ENCODE data around the gene APOA4. TPM values are rescaled to one million over a fixed set of nuclear protein-coding genes. Genes with fewer than 3 reads are reported as not detected.

The APOA4 gene
- total RNA-seq, 1 donor from 2014 or later: not detected

DNA sequence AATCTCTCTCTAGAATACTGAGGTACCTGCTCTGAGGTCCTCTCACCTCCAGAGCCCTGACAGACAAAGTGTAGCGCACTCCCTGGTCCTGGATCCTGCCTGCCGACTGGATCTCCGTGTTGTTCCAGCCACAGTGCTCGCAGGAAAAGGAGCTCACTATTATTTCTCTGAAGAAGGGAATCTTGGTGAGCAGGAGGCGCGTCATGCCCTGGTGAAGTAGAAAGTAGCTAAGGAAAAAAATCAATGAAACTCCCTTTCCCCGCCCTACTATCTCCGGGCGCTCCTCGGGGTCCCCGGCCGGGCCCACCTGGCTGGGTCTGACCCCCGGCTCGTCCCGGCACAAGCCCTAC lies 35.7 kb downstream of the APOA4 start:
- ATAC-seq: no peak
- Histone ChIP-seq H3K27ac (peak overlapping the region; percentile 93), H3K36me3 (peaks cover 40% of the 10 kb centered on the region), H3K9me3 (no peaks in the 10 kb centered on the region), H3K4me1 (peaks cover 21% of the 10 kb centered on the region), H3K4me3 (peak overlapping the region; percentile 89), H3K27me3 (no peaks in the 10 kb centered on the region)
- intact Hi-C loops (cut with DNase I): loop anchor here (10.0 kb wide), 1 partner anchor 317 kb away; no protein-coding TSS in a partner anchor
- no peak for DNase-seq
- TF ChIP-seq, protein P1, sequence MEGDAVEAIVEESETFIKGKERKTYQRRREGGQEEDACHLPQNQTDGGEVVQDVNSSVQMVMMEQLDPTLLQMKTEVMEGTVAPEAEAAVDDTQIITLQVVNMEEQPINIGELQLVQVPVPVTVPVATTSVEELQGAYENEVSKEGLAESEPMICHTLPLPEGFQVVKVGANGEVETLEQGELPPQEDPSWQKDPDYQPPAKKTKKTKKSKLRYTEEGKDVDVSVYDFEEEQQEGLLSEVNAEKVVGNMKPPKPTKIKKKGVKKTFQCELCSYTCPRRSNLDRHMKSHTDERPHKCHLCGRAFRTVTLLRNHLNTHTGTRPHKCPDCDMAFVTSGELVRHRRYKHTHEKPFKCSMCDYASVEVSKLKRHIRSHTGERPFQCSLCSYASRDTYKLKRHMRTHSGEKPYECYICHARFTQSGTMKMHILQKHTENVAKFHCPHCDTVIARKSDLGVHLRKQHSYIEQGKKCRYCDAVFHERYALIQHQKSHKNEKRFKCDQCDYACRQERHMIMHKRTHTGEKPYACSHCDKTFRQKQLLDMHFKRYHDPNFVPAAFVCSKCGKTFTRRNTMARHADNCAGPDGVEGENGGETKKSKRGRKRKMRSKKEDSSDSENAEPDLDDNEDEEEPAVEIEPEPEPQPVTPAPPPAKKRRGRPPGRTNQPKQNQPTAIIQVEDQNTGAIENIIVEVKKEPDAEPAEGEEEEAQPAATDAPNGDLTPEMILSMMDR (IDR thresholded peaks at IDR 0.05): no peak

DNA sequence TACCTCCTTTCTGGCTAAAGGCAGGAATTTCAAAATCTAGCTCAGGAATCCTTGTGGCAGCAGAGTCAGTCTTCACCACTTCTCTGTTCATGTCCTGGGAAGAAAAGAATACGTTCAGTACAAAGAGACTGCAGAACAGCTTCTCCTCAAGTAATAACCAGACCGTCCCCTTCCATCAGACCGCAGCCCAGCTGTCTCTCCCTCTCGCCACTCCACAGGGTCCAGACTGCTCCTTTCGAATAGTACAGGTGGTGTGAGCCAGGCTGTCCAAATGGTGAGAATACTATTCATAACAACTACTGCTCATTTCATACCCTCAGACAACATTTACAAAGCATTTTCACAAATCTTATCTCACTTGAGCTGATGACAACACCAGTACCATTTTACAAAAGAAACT lies 36.1 kb downstream of the APOA4 start:
- intact Hi-C loops (cut with DNase I): loop anchor here (10.0 kb wide), 1 partner anchor 318 kb away; no protein-coding TSS in a partner anchor
- ATAC-seq: no peak

DNA sequence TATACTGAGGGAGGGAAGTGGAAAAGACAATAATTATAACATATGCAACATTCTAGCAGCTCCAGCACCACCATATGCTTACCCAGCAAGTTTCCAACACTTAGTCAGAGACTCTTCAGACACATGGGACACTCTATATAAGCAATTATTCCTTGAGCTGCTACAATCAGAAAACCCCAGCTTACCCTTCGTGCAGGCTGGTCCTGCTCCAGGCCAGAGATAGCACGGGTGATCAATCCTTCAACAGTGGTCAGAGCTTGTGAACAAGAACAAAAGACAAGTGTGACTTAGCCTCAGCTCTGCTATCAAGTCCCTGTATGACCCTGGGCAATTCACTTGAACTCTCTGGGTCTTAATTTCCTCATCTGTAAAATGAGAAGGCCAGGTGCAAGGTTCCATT lies 36.8 kb downstream of the APOA4 start:
- intact Hi-C loops (cut with DNase I): loop anchor here (10.0 kb wide), 1 partner anchor 318 kb away; no protein-coding TSS in a partner anchor
- TF ChIP-seq, protein P1 (IDR thresholded peaks at IDR 0.05): no peak
- H3K4me3 ChIP-seq: no peak overlapping the region
- no peaks in the 10 kb centered on the region for H3K27me3 ChIP-seq
- no peaks in the 10 kb centered on the region for H3K9me3 ChIP-seq
- H3K27ac ChIP-seq: no peak overlapping the region
- DNase-seq (no peak), ATAC-seq (no peak)
- H3K4me1 ChIP-seq: peaks cover 16% of the 10 kb centered on the region
- peaks cover 51% of the 10 kb centered on the region for H3K36me3 ChIP-seq

More for the DNA sequence above, 36.1 kb downstream of the APOA4 start:
- Histone ChIP-seq H3K36me3 (peaks cover 45% of the 10 kb centered on the region), H3K27me3 (no peaks in the 10 kb centered on the region), H3K4me3 (peak overlapping the region; percentile 89), H3K9me3 (no peaks in the 10 kb centered on the region), H3K27ac (peak overlapping the region; percentile 93), H3K4me1 (peaks cover 21% of the 10 kb centered on the region)
- DNase-seq: no peak
- TF ChIP-seq, protein P1 (IDR thresholded peaks at IDR 0.05): no peak

DNA sequence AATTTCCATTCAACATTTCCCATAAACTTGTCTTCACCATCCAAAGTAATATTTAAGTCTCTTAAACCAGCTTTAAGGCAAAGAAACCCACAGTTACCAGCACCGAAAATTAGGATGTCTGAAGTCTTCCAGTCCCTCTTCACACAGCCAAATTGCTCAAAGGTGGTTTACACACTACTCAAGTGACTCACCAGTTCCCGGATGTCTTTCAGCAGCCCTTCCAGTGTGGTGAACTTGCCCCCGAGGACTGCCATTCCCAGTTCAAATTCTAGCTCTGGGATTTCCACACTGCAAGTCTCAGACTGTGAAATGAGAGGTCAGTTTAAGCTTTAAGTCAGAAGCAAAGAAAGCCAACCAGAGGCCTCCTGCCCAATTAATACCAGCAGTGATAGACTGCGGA lies 40.4 kb downstream of the APOA4 start:
- Histone ChIP-seq H3K27me3 (no peaks in the 10 kb centered on the region), H3K4me1 (peaks cover 7% of the 10 kb centered on the region), H3K27ac (no peak overlapping the region), H3K9me3 (no peaks in the 10 kb centered on the region), H3K4me3 (no peak overlapping the region), H3K36me3 (peaks cover 87% of the 10 kb centered on the region)
- ATAC-seq (no peak), DNase-seq (no peak)
- TF ChIP-seq, protein P1 (IDR thresholded peaks at IDR 0.05): no peak
- intact Hi-C loops (cut with DNase I): loop anchor here (10.0 kb wide), 1 partner anchor 322 kb away; no protein-coding TSS in a partner anchor

DNA sequence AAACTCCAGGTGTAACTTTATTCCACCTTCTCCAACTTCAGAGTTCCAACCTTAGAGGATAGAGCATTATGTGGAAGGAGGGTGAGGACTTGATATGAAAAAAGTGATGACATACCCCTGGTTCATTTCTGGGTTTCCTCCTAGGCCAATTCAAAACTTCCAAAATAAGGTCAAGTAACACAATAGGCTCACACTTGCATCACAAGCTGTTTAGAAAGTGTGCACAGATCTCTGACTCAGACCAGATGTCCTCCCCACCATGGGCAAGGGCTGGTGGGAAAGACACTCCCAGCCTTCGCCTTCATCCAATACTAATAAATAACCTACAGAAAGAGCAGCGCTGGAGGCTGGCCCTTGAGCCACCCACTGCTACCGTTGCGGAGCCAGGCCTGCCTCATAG lies 44.5 kb downstream of the APOA4 start:
- peaks cover 79% of the 10 kb centered on the region for H3K36me3 ChIP-seq
- no peak for ATAC-seq
- no peaks in the 10 kb centered on the region for H3K9me3 ChIP-seq
- intact Hi-C loops (cut with DNase I): no loop called here
- peaks cover 5% of the 10 kb centered on the region for H3K4me1 ChIP-seq
- H3K27me3 ChIP-seq: no peaks in the 10 kb centered on the region
- DNase-seq: no peak
- TF ChIP-seq, protein P1 (IDR thresholded peaks at IDR 0.05): no peak
- no peak overlapping the region for H3K4me3 ChIP-seq
- H3K27ac ChIP-seq: no peak overlapping the region

DNA sequence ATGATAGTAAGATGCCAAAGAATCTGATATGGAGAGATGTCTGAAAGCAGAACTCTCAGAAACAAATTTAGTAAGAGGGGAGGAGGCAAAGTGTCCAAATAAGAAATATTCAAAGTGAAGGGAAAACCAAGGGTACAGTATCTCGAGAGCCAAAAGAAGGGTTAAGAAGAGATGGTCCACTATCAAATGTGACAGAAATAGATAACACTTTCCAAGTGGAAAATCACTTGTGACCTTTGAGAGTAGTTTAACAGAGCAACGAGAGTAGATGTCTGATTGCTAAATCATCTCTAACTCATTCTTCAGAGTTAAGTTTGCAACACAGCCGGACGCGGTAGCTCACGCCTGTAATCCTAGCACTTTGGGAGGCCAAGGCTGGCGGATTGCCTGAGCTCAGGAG lies 46.0 kb downstream of the APOA4 start:
- intact Hi-C loops (cut with DNase I): no loop called here
- H3K4me1 ChIP-seq: peaks cover 9% of the 10 kb centered on the region
- H3K27ac ChIP-seq: no peak overlapping the region
- H3K9me3 ChIP-seq: no peaks in the 10 kb centered on the region
- no peak for ATAC-seq
- H3K27me3 ChIP-seq: no peaks in the 10 kb centered on the region
- no peak overlapping the region for H3K4me3 ChIP-seq
- peaks cover 64% of the 10 kb centered on the region for H3K36me3 ChIP-seq
- DNase-seq: no peak
- TF ChIP-seq, protein P1 (IDR thresholded peaks at IDR 0.05): no peak

All from upper lobe of right lung (tissue), 1 donor.